Eye (tissue), 1 donor: Measurements from ENCODE around the gene NKAIN1.
"Not testable (repeated sequence)": the region's sequence is repeated elsewhere in the genome, so short reads cannot be mapped to it uniquely, and the experiment has no call there.

Experiments used
- DNase-seq: peaks from one replicate; pipeline ENCODE4 v3.0.0-alpha.2; 2015

The NKAIN1 gene

DNA sequence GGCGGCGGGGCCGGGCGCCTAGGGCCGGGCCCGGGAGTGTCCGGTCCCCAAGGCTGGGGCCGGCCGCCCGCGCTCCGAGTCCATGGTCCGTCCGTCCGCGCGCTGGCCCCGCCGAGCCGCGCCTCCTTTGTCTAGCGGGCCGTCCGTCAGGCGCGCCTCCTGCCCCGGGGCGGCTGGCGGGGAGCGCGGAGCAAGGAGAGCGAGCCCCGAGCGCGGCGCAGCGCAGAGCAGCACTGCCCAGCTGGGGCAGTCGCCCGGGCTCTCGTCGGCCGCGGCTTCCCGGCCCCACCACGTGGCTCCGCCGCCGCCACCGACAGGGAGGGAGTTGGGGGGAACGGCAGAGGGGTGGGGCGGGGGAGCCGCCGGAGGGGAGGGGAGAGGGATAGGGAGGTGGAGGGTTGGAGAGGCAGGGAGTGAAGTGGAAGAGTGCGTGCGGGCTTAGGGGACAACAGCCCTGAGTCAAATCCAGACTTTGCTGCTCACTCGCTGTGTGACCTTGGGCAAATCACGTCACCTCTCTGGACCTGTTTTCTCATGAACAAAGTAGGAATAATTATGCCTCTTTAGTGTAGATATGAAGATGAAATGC, at the start of gene NKAIN1:
Gene NKAIN1 (minus strand): TSS at position 235 of the 589 bp plus-strand sequence. CDS start 340 bp downstream, outside the sequence.
- DNase-seq, result peak; percentile 83

DNA sequence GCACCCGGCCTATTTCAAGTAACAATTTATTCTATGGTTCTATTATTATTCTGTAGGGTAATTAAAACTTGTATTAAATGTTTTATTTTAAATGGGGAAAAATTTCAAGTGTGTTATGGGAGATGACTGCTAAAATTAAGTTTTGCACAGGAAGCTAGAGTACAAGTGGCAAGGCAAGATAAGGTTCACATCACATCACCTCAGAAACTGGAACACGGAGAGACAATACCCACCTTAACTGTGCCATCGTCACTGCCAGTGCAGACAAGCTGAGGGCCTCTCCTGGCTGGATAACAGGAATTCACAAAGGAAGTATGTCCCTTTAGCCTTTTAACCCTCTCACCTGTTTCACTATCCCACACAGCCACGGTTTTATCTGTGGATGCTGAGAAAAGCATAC, 49.3 kb upstream of the NKAIN1 start:
- no peak for DNase-seq

DNA sequence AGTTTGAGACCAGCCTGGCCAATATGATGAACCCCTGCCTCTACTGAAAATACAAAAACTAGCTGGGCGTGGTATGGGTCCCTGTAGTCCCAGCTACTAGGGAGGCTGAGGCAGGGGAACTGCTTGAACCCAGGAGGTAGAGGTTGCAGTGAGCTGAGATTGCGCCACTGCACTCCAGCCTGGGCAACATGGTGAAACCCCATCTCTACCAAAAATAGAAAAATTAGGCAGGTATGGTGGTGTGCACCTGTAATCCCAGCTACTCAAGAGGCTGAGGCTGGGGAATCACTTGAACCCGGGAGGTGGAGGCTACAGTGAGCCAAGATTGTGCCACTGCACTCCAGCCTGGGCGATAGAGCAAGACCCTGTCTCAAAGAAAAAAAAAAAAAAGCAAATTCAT, 48.1 kb upstream of the NKAIN1 start:
- not testable (repeated sequence) for DNase-seq

DNA sequence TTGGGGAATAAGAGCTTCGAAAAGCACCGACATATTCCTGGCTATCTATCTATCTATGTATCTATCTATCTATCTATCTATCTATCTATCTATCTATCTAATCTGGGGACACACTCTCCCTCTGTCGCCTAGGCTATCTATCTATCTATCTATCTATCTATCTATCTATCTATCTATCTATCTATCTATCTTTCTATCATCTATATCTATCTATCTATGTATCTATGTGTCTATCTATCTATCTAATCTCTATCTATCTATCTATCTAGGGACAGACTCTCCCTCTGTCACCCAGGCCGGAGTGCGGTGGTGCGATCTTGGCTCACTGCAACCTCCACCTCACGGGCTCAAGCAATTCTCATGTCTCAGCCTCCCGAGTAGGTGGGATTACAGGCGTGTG, 42.7 kb upstream of the NKAIN1 start:
- not testable (repeated sequence) for DNase-seq

DNA sequence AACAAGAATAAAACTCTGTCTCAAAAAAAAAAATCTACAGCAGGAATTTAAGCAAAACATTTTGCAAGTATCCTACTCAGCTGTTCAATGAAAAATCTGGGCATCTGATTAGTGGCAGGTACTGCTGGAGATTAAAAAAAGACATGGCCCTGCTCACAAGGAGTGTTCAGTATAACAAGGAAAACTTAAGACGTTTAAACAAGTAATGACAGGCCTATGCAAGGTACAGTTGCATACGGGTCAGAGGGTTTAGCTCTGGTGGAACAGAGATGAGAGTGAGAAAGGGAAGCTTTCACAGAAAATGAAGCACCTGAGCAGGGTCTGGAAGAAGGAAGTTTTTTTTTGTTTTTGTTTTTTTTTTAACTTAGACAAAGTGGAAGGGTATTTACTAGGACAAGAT, 33.9 kb upstream of the NKAIN1 start:
- DNase-seq, result no peak

DNA sequence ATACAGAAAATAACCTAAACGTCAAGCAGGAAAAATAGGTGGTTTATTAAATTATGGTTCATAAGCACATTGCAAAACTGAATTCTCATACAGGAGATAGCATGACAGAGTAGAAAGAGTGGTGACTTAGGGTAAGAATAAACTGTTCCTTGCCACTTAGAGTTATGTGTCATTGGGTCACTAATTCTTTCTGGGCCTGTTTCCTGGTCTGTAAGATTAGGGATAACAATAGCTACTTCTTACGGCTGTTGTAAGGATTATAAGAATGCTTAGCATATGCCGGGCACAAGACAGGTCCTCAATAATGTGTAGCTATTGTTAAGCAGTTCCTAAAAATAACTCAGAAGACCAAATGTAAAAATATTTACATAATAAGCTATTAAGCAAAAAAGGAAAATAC, 32.7 kb upstream of the NKAIN1 start:
- DNase-seq, result no peak

GRCh38 chr1:31266547-31266946, 26.9 kb upstream of the NKAIN1 start:
- DNase-seq, result no peak

DNA sequence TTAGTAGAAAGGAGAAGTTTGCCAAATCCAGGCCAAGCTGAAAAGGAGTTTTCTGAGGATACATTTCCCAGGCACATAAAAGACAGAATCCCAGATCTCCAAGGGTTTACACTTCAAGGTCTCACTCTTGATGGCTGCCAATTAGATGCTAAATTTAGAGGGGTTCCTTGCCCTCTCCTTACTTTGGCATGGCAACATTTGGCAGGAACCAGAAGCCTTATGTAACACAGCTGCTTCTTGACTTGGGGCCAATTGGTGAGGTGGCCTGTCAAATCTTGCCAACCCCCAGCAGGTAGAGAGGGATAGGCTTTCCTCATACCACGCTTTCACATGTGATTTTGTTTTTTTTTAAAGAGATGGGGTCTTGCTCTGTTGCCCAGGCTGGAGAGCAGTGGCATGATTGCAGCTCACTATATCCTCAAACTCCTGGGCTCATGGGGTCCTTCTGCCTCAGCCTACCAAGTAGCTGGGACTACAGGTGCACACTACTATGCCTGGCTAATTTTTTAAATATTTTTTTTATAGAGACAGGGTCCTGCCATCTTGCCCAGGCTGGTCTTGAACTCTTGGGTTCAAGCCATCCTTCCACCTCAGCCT, 25.2 kb upstream of the NKAIN1 start:
- no peak for DNase-seq

DNA sequence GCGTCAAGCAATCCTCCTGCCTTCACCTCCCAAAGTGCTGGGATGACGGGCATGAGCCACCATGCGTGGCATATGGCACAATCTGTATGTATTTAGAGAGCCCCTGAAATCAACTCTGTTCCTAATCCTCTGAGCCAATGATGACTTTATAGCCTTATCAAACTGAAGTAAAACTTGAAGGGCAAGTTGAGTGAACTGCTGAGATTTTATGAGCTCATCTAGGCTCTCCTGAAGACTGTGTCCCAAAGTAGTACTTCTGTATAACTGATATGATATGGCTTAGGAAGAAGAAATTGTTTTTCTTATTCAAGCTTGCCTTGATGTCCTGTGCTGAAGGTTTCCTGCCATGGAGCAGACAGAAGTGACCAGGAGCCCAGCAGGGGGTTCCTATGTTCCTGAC, 23.7 kb upstream of the NKAIN1 start:
- no peak for DNase-seq

DNA sequence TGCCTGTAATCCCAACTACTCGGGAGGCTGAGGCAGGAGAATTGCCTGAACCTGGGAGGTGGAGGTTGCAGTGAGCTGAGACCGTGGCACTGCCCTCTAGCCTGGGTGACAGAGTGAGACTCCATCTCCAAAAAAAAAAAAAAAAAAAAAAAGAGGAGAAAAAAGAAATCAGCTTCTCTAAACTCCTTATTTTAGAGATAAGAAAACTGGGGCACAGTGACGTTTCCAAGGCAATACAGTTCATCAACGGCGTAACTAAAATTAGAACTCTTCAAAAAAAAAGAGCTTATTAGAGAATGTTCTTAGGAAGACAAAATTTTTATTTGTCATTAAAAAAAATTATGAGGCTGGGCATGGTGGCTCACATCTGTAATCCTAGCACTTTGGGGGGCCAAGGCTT, 22.7 kb upstream of the NKAIN1 start:
- DNase-seq, result not testable (repeated sequence)

GRCh38 chr1:31261916-31262315, 22.2 kb upstream of the NKAIN1 start:
- no peak for DNase-seq

- DNase-seq, result no peak
These were observed 20.1 kb upstream of the NKAIN1 start for GRCh38 chr1:31259746-31260145.

DNA sequence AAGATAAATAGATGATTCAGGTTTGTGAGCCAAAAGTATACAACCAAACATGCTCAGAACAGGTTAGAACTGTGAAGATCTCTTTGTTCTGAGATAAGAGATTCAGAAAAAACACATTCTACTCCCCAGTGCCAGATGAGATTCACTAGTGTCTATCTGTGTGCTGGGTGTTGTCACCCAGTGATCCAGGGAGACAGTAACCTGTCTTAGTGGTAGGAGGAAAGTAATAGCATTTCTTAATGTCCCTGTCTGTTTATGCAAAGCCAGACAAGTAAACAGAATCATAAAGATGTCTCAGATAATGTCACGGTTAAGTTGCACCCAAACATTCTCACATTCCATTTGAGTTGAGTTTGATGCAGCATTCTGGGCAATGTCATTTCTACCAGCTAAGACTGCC, 18.9 kb upstream of the NKAIN1 start:
- DNase-seq, result no peak

DNA sequence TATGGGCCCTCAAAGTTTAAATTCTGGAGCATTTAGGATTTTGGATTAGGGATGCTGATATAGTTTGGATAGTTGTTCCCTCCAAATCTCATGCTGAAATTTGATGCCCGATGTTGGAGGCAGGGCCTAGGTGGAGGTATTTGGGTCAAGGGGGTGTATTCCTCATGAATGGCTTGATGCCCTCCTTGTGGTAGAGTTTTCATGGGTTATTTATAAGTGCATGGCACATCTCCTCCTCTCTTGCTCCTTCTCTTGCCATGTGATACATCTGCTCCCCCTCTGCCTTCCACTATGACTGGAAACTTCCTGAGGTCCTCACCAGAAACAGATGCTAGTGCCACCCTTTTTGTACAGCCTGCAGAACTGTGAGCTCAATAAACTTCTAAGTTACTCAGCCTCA, 17.5 kb upstream of the NKAIN1 start:
- no peak for DNase-seq

DNA sequence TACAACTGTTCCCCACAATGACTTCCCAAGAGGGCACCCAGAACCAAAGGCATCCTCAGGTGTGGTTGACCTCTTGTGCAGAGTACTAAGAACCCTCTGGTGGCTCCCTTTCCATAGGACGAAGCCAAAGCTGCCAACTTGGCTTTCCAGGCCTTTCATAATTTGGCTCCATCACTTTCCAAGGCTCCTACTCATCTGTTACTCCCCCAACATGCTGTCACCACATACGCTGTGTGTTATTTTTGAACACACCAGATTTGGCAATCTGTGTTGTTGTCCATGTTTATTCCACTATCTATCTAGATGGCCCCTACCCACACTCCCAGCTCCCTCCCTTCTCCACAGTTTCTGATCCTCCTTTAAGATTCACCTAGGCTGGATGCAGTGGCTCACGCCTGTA, 10.2 kb upstream of the NKAIN1 start:
- no peak for DNase-seq

DNA sequence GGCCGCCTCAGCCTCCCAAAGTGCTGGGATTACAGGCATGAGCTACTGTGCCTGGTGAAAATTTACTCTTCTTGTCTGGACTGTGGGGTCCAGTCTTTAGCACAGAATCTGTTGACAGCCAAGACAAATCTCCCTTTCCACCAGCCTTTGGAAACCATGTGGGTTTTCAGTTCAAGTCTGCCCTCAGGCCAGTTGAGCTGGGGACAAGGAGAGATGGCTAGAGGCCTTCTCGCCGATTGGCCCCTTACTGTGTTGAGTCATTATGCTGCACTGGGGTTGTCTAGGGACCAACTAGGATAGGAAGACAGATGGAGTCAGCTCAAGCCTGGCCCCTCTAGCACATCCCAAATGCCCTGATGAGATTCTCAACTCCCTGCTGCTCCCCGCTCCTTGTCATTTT, 8.6 kb upstream of the NKAIN1 start:
- DNase-seq, result no peak

DNA sequence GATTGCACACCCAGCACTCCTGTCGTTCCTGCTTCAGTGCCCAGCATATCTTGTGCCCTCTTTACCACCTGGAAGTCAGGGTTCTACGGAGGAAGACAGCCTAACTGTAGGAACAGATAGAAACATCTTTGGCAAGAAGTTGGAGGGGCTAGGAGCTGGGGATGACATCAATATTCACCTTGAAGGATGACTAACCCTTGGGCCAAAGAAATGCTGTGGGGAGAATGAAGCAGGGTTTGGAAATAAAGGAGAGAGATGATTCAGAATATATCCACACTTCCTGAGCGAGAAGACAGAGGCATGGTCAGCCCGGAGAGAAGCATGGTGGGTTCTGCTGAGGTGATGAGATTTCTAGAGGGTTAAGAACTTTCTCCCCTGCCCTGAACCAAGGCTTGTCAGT, 4.6 kb upstream of the NKAIN1 start:
- DNase-seq, result no peak

DNA sequence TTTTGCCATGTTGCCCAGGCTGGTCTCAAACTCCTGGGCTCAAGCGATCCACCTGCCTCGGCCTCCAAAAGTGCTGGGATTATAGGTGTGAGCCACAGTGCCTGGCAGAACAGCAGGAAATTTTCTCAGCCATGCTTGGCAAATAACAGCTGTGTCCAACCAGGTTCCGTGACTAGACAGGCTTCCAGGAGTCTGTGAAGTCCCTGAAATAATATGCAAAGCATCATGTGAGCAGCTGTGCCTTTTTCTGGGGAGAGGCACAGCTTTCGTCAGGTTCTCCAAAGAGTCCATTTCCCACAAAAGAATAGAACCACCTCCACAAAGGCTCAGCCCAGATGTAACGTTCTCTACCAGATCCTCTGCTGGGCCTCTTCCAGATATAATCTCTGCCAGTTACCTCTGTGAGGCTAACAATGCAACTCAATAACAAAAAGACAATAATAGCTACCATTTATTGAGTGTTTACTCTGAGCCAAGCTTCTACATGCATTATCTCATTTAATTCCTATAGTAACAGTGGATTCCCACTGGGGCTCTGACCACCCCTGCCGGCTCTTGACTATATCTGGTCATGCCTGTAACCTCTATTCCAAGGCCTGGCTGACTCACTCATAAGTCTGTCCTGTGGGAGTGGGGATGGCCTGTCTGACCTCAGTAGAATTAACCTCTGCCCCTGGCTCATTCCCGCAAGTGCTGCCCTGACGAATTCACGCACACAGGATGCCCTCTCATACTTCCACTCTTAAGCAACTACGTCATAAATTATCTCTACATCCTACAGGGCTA, 4.0 kb upstream of the NKAIN1 start:
- no peak for DNase-seq

DNA sequence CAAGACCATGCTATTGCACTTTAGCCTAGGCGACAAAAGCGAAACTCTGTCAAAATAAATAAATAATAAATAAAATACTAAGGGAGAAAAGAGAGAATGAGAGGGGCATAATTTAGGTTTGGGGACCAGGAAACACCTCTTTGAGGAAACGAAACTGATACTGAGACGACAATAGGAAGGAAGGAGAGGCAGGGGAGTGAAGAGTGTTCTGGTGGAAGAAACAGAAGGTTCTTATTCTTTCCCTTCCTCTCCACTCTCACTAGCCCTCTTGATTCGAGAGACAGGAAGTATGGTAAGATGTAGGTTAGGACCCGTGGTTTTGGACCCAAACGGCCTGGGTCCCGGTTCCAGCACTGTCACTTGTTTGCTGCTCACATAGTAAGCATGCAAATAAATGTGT, 1.6 kb upstream of the NKAIN1 start:
- no peak for DNase-seq

GRCh38 chr1:31238986-31239613, 587 bp downstream of the NKAIN1 start:
- DNase-seq, result peak; percentile 87

DNA sequence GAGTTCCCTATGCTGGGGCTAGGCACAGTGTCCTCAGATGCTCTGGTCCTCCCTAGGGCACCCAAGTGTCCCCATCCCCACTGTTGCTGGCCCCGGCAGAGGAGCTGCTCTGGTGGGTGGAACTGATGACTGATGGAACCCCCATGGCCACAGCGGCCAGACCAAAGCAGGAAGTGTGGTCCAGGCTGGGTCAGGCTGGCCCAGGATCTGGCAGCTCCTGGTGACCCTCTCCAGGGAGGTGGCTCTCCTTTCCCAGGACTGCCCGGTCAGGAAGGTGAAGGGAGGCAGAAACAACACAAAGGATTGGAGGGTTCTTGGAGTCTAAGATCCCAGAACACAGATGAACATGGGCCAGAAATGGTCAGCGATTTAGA, 1.1 kb downstream of the NKAIN1 start:
- DNase-seq, result no peak

DNA sequence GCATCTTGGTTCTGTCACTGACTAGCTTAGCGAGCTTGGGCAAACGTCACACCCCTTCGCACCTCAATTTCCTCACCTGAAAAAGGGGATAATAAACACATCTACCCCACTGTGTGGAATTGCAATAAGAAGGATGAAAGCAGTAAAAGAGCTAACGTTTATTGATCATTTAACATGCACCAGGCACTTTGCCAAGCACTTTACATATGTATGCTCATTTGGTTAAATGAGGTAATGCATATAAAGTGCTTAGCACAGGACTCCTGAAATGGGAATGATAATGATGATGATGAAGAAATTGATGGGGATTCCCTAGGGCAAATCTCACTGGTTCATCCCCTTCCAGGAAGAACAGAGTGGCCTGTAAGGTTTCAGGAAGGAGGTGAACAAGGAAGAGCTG, 4.8 kb downstream of the NKAIN1 start:
- DNase-seq, result no peak

DNA sequence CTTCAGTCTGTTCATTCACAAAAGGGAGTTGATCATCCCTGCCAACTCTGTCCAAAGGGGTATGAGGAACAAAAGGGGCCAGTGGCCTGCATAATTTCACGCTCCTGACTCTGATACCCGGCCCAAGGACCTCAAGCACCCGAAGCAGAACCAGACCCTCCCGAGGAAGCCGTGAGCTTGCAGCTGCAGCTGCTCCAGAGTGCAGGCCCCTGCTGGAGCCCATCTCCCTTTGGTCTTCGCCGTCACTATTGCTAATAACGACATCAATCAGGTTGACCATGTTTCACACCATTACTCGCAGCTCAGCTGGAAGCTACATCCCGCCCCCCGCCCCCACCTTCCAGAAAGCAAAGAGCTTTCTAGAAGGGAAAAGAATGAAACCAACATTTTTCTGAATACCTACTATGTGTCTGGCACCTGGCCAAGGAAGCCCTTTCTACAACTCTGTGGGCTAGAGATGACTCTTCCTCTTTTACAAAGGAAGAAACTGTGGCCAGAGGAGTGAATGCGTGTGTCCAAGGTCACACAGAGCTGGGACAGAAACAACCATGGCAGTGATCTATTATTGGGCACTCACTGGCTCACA, 5.5 kb downstream of the NKAIN1 start:
- DNase-seq, result peak; percentile 57

- no peak for DNase-seq
These were observed 7.0 kb downstream of the NKAIN1 start for GRCh38 chr1:31232689-31233088.
